Suppressor macrophage (primary cell): ENCODE measurements around the gene FHOD3.
A peak's percentile ranks its signal among the peaks of the same experiment; 100 is the strongest.

Experiments used
- DNase-seq, 4 experiments: peaks; one replicate each; pipeline ENCODE4 v3.0.0-alpha.2; 2020 to 2022

The FHOD3 gene

GRCh38 chr18:36636237-36636817 is 338.8 kb downstream of the FHOD3 start:
- peak in 1 of 4 experiments; percentile 0 for DNase-seq

GRCh38 chr18:36638224-36638623 is 340.7 kb downstream of the FHOD3 start:
- DNase-seq, result no peak

GRCh38 chr18:36640021-36640952 is 342.8 kb downstream of the FHOD3 start:
- DNase-seq, result no peak

GRCh38 chr18:36643061-36643460 is 345.5 kb downstream of the FHOD3 start:
- DNase-seq, result no peak

GRCh38 chr18:36648803-36649202 is 351.3 kb downstream of the FHOD3 start:
- no peak for DNase-seq

GRCh38 chr18:36649205-36649604 is 351.7 kb downstream of the FHOD3 start:
- DNase-seq, result no peak

GRCh38 chr18:36650266-36650665 is 352.8 kb downstream of the FHOD3 start:
- DNase-seq, result no peak

GRCh38 chr18:36650906-36651305 is 353.4 kb downstream of the FHOD3 start:
- DNase-seq, result no peak

- DNase-seq, result no peak
Observed at GRCh38 chr18:36652503-36652902, 355.0 kb downstream of the FHOD3 start.

GRCh38 chr18:36653141-36653869 is 355.8 kb downstream of the FHOD3 start:
- DNase-seq, result no peak

GRCh38 chr18:36653870-36654269 is 356.4 kb downstream of the FHOD3 start:
- no peak for DNase-seq

- DNase-seq, result no peak
Observed at GRCh38 chr18:36655074-36655473, 357.6 kb downstream of the FHOD3 start.

- DNase-seq, result no peak
Observed at GRCh38 chr18:36655930-36656329, 358.4 kb downstream of the FHOD3 start.

GRCh38 chr18:36658611-36659010 is 361.1 kb downstream of the FHOD3 start:
- DNase-seq, result no peak

- no peak for DNase-seq
Observed at GRCh38 chr18:36660311-36660710, 362.8 kb downstream of the FHOD3 start.

GRCh38 chr18:36661999-36662398 is 364.5 kb downstream of the FHOD3 start:
- no peak for DNase-seq

- no peak for DNase-seq
Observed at GRCh38 chr18:36663312-36663711, 365.8 kb downstream of the FHOD3 start.

- no peak for DNase-seq
Observed at GRCh38 chr18:36665952-36666351, 368.4 kb downstream of the FHOD3 start.

- no peak for DNase-seq
Observed at GRCh38 chr18:36667811-36668210, 370.3 kb downstream of the FHOD3 start.

GRCh38 chr18:36668349-36668748 is 370.8 kb downstream of the FHOD3 start:
- no peak for DNase-seq

GRCh38 chr18:36672437-36673344 is 375.2 kb downstream of the FHOD3 start:
- peak in 2 of 4 experiments; percentile 6 to 13 for DNase-seq

GRCh38 chr18:36673452-36673851 is 375.9 kb downstream of the FHOD3 start:
- DNase-seq, result no peak
